Adrenal gland (tissue), 12 donors: Measurements from ENCODE around the gene RPL29. TPM values are rescaled to one million over a fixed set of nuclear protein-coding genes. Genes with fewer than 3 reads are reported as not detected.

Source experiments
- DNase-seq, 7 donors: peaks; one replicate each; pipeline ENCODE4 v3.0.0-alpha.2; 2019 to 2020
- H3K27ac ChIP-seq, 5 donors: fragments of 200-600 bp; sonication (generic) in 4 of 5; 1 replicate in 3 of 5; 2 replicates in 2 of 5; pipeline versions ENCODE4 v1.5.1 to v1.8.0; 2016 to 2020; ENCODE audit warnings: mild to moderate bottlenecking in 1 of 5
- H3K27me3 ChIP-seq: fragments of 200-600 bp; 2 replicates; pipeline ENCODE4 v1.8.0; 2021
- H3K36me3 ChIP-seq, 2 donors: fragments of 200-600 bp; replicated peaks in 1 of 2; 1 replicate in 1 of 2; 2 replicates in 1 of 2; pipeline versions ENCODE4 v1.5.1 to v1.8.0; 2018 to 2022
- H3K4me1 ChIP-seq, 2 donors: fragments of 200-600 bp; replicated peaks in 1 of 2; 1 replicate in 1 of 2; 2 replicates in 1 of 2; pipeline versions ENCODE4 v1.5.1 to v1.8.0; 2018 to 2021
- H3K4me3 ChIP-seq, 4 donors: fragments of 200-600 bp; sonication (generic) in 3 of 4; one replicate each; pipeline ENCODE4 v1.5.1; 2016 to 2018
- H3K9me3 ChIP-seq, 3 donors: fragments of 200-600 bp; sonication (generic) in 1 of 3; replicated peaks in 1 of 3; 1 replicate in 2 of 3; 2 replicates in 1 of 3; pipeline versions ENCODE4 v1.5.1 to v1.8.0; 2016 to 2021
- CTCF ChIP-seq, 6 experiments: fragments of 450-650 bp in 4 of 6; fragments of 200-600 bp in 2 of 6; sonication (generic) in 1 of 6; IDR thresholded peaks; 1 replicate in 5 of 6; 2 replicates in 1 of 6; pipeline versions ENCODE4 v1.5.1 to v1.8.0; 2016 to 2021; ENCODE audit warnings: antibody characterized with exemption in 6 of 6, mild to moderate bottlenecking in 2 of 6, moderate library complexity in 1 of 6
- POLR2A ChIP-seq, 2 donors: fragments of 450-650 bp; IDR thresholded peaks; one replicate each; pipeline ENCODE4 v1.6.1; 2017; ENCODE audit warnings: antibody characterized with exemption in 2 of 2, mild to moderate bottlenecking in 2 of 2, moderate library complexity in 1 of 2
- WGBS, 4 donors: extraction: QIAGEN DNeasy Blood & Tissue Kit in 2 of 4; methylation state at CpG; one replicate each; pipeline versions ENCODE4 v1.1.5 to v1.1.7; 2013 to 2017; 5-methylcytosine and 5-hydroxymethylcytosine counted together
- intact Hi-C, 2 donors: fragments of 100-400 bp; cut with DNase I; formaldehyde crosslinking; loops; one replicate each; pipeline versions ENCODE4 v1.14.1 to v1.15.0; 2022 to 2023
- polyA plus RNA-seq, 3 donors: library from polyadenylated mRNA; stranded (reverse); fragments of 200-250 nt in 2 of 3; fragments of 350-450 nt in 1 of 3; fragmentation: Illumina TruSeq in 1 of 3; extraction: RNeasy Lipid Tissue Mini Kit (QIAGEN cat#74804) in 1 of 3; gene quantifications; one replicate each; pipeline ENCODE4 v1.2.3, GENCODE V29; 2013 to 2014
- total RNA-seq, 9 donors: library from RNA; depleted of rRNA in 4 of 9; stranded (reverse); fragments of >200 nt in 4 of 9; fragments of 120-200 nt in 1 of 9; fragmentation: NEBNext Ultra II Directional in 1 of 9; extraction: Animal tissue kit (Norgen Biotek cat#: 25700) in 1 of 9; gene quantifications; one replicate each; pipeline versions ENCODE4 v1.1.0 to v1.2.4, GENCODE V29; 2013 to 2023
- donor health status: healthy with polysubstance abuse.
- donor health status: Bipolar disorder and iron deficiency.
- donor health status: DM: yes; HTN: yes; CAD: no.
- donor health status: DM: no; HTN: no; CAD: no.
- donor health status: DM: no; HTN: no; CAD: no.
- donor health status: DM: yes; HTN: yes; CAD: no.

The RPL29 gene
- total and polyA plus RNA-seq, 12 donors = 947 to 3,421 (median 1,448) TPM

GRCh38 chr3:52005571-52005986, 9.9 kb upstream of the RPL29 start:
- WGBS, 4 donors = 10 to 22% (median 13%) methylated on average over 7 to 15 of the region's 15 CpGs
- no peak overlapping the region for H3K4me3 ChIP-seq

DNA sequence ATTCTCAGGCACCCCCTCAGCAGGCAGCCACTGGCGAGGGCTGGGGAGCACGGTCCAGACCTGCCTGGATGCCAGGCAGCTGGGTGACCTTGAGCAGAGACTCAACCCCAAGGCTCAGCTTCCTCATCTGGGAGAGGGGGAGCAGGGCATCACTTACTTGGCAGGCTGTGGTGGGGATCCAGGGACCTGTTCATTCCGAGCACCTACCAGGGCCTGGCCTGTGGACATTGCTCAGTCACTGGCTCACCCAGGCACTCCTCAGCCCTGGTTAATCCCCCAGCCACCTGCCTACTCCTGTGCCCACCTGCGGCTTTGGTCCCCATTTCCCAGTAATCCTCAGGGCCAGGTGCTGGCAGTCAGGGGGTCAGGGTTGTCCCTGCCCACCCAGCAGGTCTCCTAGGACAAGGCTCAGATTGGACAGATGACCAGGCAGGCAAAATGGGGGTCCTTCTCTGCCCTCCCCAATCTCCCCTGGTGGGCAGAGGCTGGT, 9.3 kb upstream of the RPL29 start:
- intact Hi-C loops = loop anchor here (5.0 kb wide), 3 partner anchors 47 to 117 kb away; partner anchors contain the start of gene DUSP7 (in 1 of the 2)
- Histone ChIP-seq H3K4me1 (peaks cover 0 to 27% of the 10 kb centered on the region in 2 donors), H3K36me3 (no peaks in the 10 kb centered on the region), H3K27me3 (no peaks in the 10 kb centered on the region), H3K27ac (peak overlapping the region in 2 of 5 donors; percentile 56 to 64), H3K9me3 (no peaks in the 10 kb centered on the region), H3K4me3 (no peak overlapping the region)
- DNase-seq = no peak
- TF ChIP-seq CTCF (IDR thresholded peaks at IDR 0.05) = no peak
- no peak for TF ChIP-seq POLR2A (IDR thresholded peaks at IDR 0.05)
- 73 to 90% (median 79%) methylated on average over 2 to 4 of the region's 4 CpGs for WGBS, 4 donors

More at GRCh38 chr3:52005571-52005986, 9.9 kb upstream of the RPL29 start:
- DNase-seq = peak in 4 of 7 donors; percentile 54 to 88 (median 62)
- peaks cover 0 to 27% of the 10 kb centered on the region in 2 donors for H3K4me1 ChIP-seq
- TF ChIP-seq POLR2A (IDR thresholded peaks at IDR 0.05) (no peak), CTCF (IDR thresholded peaks at IDR 0.05) (no peak)
- intact Hi-C loops = no loop called here
- H3K9me3 ChIP-seq = no peaks in the 10 kb centered on the region
- peak overlapping the region in 2 of 5 donors; percentile 56 to 64 for H3K27ac ChIP-seq
- H3K27me3 ChIP-seq = no peaks in the 10 kb centered on the region
- no peaks in the 10 kb centered on the region for H3K36me3 ChIP-seq

GRCh38 chr3:52004163-52004787, 8.6 kb upstream of the RPL29 start:
- TF ChIP-seq POLR2A (IDR thresholded peaks at IDR 0.05) (no peak), CTCF (IDR thresholded peaks at IDR 0.05) (peak in 4 of 6 experiments; percentile 34 to 63 (median 48))
- Histone ChIP-seq H3K27me3 (no peaks in the 10 kb centered on the region), H3K4me3 (no peak overlapping the region), H3K36me3 (no peaks in the 10 kb centered on the region), H3K27ac (peak overlapping the region in 2 of 5 donors; percentile 56 to 64), H3K9me3 (no peaks in the 10 kb centered on the region), H3K4me1 (peaks cover 0 to 27% of the 10 kb centered on the region in 2 donors)
- DNase-seq = peak in 3 of 7 donors; percentile 33 to 75 (median 51)
- intact Hi-C loops = loop anchor here (5.0 kb wide), 3 partner anchors 48 to 118 kb away; partner anchors contain the start of gene DUSP7 (in 1 of the 2)
- 65 to 70% (median 66%) methylated on average over 11 to 16 of the region's 16 CpGs for WGBS, 4 donors

- Histone ChIP-seq H3K36me3 (no peaks in the 10 kb centered on the region), H3K9me3 (no peaks in the 10 kb centered on the region), H3K4me3 (no peak overlapping the region), H3K4me1 (peaks cover 0 to 27% of the 10 kb centered on the region in 2 donors), H3K27me3 (no peaks in the 10 kb centered on the region), H3K27ac (no peak overlapping the region)
- DNase-seq = no peak
- TF ChIP-seq CTCF (IDR thresholded peaks at IDR 0.05) (no peak), POLR2A (IDR thresholded peaks at IDR 0.05) (no peak)
- WGBS, 4 donors = 76 to 79% (median 77%) methylated on average over 6 of the region's 6 CpGs
- intact Hi-C loops = loop anchor here (5.0 kb wide), 3 partner anchors 50 to 120 kb away; partner anchors contain the start of gene DUSP7 (in 1 of the 2)
These were observed 7.1 kb upstream of the RPL29 start for GRCh38 chr3:52002748-52003147.
